GM21515 (cell line): ENCODE results near the gene ANKRD44.
"Not testable (repeated sequence)": the region's sequence is repeated elsewhere in the genome, so short reads cannot be mapped to it uniquely, and the experiment has no call there.

Experiments
- ATAC-seq: cut with Tn5 transposase; IDR thresholded peaks from one replicate; pipeline ENCODE4 v1.9.1; 2021; ENCODE audit not compliant: unreplicated experiment

The ANKRD44 gene

DNA sequence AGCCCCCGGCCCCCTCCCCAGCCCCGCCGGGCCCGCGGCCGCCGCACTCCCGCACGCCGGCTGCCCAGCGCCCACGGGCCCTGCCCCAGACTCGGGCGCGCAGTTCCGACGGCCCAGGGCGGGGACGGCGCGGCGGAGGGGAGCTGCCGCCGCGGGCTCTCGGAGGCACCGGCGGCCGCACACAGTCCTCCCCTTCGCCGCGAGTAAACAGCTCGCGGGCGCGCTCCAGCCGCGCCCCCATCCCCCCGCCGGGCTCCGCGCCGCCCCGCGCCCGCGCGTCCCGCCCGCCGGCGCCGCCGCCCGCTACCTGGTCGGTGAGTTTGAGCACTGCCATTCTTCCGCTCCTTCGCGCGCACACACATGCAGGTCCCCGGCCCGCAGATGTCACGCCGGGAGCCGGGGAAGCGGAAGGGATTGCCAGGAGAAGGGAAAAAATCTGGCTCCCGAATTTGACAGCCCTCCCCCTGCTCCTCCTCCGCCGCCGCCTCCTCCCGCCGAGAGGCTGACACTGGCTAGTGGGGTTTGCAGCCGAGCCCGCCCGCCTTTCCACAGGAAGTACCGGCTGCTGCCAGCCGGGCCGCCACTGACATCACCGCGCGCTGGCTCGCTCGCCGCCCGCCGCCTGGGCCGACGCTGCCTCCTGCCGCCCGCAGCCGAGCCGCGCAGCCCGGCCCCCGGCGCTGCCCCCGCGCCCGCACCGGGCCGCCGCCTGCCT is at the start of gene ANKRD44:
ANKRD44 (minus strand) TSS at position 510 of the 715 bp plus-strand sequence; CDS start at position 334, 176 bp downstream.
- ATAC-seq: peak; percentile 58

DNA sequence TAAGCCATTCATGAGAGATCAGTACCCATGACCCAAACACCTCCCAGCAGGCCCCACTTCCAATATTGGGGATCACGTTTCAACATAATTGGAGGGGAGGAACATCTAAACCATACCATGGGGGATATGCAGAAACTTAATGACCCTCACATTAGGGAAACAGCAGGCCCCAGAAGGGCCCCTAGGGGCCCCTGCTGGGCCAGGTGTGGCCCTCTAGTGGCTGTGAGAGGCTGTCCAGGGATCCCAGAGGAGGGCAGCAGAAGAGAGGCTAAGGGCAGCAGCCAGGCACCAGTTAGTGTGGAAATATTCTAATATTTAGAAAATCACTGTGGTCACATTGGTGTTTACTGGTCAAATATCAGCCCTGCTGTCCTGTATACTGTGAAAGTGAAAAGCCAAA is 49.3 kb upstream of the ANKRD44 start:
- ATAC-seq: no peak

DNA sequence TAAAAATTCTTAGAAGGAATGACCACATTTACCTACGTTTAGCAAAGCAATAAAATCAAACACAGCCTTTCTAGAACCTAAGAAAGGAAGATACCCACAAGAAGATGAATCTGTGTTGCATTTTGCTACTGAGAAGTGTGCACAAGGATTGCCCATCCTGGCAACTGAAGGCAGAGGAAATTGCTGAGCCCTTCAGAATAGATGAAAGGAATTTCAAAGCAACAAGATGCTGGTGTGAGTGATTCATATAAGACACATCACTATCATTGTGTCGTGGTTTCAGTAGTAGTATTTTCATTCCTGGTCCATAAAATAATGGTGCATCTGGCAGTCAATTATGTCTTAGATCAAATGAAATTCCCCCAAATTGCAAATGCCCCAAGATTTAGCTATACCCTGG is 48.4 kb upstream of the ANKRD44 start:
- no peak for ATAC-seq

DNA sequence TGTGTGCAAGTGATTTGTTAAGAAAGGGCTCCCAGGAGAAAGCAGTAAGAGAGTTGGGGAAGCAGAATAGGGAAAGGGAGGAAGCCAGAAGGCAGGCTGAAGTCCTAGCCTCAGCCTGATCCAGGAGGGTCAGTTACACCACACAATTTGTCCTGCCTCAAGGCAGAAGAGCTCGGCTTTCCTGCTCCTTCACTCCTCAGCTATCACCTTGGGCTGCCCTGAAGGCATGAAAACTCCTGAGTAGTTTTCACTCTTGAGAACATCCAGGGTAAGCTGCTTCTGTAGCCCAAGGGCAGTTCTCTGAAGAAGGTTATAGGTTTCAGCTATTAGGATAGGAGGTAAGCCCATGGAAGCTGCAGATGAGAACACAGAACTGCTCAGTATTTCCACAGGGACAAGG is 47.4 kb upstream of the ANKRD44 start:
- no peak for ATAC-seq

DNA sequence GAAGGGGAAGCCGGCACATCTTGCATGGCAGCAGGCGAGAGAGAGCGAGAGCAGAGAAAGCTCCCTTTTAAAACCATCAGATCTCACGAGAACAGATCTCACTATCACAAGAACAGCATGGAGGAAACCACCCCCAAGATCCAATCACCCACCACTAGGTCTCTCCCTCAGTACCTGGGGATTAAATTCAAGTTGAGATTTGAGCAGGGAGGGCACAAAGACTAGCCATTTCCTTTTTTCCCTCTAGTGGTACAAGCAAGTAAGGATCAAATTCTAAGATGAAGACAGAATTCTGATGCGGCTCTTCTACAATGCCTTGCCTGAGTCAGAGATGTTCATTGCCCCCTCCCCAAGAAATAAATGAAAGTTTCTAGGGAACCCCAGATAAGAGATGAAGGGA is 45.6 kb upstream of the ANKRD44 start:
- ATAC-seq: no peak

DNA sequence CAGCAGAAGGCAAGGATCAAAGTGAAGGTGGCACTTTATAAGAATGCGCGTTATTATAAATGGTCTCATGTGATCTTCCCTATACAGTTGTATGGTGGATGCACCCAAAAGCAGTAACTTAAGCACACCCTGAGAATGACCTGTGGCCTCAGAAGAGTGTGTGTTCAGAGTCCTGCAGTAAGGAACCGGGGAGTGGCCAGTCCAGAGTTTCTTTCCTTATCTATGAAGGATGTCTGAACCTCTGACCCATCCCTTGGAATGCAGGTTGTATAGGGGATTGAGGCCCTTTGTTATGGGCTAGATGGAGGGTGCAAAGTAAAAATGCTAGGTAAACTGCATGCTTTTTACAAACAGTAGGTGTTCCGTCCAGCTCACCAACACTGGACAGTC is 43.6 kb upstream of the ANKRD44 start:
- no peak for ATAC-seq

DNA sequence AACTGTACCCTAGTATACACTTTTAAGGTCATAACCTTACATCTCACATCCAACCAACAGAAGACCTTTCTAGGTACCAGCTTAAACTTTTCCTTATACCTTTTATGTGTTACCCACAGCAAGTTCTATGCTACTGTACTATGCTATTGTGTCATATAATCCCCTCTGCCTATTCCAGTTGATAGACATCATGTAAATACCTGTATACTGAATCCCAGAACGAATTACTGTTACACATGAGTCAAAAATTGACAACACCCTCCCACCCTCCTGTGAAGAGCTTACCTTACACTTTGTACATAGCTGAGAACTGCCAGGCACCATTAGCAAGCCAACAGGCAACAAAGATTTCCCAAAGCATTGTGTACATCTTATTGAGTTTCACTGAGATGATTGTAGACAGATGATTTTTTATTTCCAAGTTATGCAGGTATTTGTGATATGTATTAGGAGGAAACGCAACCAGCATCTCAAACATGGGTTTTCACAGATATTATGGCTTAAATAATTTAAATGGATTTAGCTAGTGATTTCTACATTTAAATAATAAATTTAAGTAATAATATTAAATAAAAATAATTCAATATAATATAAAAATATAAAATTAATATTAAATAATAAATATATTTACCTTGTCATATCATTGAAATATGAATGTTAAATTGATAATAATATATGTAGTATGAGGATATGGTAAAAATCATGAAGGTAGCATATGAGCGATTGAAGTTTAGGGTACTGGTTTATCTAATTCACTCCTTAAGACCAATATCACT is 43.0 kb upstream of the ANKRD44 start:
- ATAC-seq: no peak

DNA sequence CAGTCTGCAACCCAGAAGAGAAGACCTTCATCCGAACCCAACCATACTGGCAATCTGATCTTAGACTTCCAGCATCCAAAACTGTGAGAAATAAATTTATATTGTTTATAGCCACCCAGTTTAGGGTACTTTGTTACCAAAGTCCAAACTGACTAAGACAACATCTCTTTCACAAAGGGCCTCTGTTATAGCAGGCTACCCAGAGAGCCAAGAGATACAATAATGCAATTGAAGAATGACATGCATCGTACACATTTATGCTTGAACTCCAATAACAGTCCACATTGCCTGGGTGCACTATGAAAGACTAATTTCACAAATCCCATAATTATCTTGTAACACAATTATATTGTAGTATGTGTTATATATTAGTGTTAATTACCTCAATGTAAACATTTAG is 39.1 kb upstream of the ANKRD44 start:
- no peak for ATAC-seq

DNA sequence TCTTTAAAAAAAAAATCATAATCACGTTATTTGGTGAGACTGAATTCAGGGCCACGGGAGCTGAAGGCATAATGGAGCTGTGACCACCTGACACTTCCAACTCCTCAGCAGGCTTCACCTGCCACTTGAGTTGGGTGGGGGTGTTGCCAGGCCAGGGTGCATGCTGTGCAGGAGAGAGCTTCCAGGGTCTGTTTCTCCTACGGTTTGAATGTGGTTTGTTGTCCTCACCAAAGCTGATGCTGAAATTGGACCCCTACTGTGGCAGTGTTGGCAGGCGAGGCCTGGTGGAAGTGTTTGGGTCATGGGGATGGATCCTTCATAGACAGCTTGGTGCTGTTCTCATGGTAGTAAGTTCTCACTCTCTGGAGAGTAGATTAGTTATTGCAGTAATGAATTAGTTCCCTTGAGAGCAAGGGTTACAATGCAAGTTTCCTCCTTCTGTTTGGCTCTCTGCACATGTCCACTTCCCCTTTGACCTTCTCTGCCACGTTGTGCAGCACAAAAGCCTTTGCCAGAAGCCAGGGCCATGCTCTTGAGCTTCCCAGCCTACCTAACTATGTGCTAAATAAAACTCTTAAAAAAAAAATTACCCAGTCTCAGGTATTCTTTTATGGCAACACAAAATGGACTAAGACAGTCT is 38.3 kb upstream of the ANKRD44 start:
- no peak for ATAC-seq

DNA sequence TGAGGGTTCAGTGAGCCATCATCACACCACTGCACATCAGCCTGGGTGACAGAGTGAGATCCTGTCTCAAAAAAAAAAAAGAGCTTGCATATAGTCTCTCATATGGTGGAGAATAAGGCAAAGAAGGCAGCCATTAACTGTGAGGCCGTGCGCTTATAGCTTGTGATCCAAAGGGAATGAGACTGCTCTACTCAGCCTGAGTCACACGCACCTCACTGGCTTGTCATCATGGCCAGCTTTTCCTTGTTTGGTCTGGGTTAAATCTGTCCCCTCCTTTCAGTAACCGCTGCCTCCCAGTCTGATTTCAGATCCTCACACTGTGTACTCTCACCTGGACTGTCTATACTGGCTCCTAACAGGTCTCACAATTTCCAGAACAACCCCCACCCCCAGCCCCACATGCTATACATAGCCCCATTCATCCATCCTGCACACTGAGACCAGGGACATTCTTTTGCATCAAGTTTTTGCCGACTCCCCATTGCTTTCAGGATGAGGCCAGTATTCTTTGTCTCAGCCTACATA is 35.3 kb upstream of the ANKRD44 start:
- no peak for ATAC-seq

DNA sequence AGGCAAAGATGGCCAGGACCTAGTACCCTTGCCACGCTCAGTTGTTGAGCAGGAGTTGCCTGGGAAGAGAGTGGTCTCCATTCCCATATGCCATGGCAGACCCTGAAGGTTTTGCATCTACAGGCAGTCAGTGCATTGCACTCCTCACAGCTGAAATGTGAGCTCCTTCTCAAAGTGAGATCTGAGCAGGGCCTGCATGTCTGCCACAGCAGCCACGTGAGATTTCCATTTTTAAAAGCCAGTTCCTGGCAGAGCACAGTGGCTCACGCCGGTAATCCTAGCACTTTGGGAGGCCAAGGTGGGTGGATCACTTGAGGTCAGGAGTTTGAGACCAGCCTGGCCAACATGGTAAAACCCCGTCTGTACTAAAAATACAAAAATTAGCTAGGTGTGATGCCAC is 33.4 kb upstream of the ANKRD44 start:
- ATAC-seq: not testable (repeated sequence)

DNA sequence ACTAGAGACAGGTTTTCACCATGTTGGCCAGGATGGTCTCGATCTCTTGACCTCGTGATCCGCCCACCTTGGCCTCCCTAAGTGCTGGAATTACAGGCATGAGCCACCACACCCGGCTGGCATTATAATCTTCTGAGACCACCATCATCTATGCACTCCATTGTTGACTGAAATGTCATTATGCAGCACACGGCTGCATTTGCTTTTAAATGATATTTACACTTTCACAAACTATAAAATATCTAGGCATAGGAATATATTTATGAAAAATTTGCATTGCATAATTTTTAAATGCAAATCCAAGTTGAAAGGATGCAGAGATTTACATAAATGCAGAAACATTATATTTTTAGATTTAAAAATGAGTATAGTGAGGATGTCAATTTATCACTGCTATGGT is 30.0 kb upstream of the ANKRD44 start:
- no peak for ATAC-seq

DNA sequence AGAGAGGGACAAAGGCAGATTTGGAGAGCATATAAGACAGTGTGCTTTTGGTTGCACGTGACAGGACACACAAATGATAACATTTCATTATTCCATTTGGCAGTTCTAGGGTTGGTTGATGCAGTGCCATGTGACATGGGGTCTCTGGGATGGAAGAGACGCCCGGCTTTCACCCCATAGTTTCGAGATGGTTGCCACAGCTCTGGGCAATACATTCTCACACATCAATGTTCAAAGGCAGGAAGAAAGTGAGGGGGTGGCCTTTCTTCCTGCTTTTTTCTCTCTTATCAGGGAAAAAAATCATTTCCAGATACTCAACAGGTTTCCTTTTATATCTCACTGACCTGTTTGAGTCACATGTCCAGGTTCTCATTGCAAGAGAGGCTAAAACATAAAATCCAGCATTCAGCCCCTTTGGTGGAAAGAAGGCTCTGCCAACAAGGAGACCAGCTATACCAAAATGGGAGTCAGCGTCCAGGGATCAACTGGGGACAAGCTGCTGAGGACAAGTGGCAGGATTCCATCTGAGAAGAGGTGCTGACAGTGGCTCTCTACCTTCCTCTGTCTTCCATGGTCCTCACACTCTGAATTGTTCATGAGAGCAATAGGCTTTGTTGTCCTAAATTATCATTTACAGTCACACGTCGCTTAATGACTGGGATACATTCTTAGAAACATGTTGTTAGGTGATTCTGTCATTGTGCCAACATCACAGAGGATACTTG is 29.1 kb upstream of the ANKRD44 start:
- ATAC-seq: no peak

DNA sequence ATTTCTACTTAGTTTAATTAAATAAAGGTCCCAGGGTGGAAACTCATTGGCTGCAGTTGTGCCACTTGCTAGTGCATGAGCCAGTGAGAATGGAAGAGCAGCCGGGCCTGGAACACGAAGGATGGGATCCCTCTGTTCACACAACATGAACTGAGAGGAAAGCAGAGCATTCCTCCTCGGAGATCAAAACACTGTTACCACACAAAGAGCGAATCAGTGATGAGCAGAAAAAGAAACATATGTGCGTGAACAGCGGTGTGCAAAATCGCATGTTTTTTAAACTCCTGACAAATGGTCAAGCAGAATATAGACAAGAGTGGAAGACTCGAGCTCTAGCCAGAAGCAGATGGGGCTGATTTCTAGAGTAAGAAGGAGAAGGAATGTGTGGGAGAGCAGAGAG is 28.4 kb upstream of the ANKRD44 start:
- no peak for ATAC-seq

DNA sequence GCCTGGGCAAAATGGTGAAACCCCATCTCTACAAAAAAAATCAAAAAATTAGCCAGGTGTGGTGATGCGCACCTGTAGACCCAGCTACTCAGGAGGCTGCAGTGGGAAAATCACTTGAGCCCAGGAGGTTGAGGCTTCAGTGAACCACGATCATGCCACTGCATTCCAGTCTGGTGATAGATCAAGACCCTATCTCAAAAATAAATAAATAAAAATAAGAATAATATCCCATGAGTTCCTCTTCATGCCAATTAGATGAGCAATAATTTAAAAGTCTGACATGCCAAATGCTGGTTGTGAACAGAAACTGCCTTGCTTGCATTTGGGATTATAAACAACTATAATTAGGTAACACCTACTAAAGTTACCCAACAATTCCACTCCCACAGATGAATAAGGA is 22.1 kb upstream of the ANKRD44 start:
- no peak for ATAC-seq

DNA sequence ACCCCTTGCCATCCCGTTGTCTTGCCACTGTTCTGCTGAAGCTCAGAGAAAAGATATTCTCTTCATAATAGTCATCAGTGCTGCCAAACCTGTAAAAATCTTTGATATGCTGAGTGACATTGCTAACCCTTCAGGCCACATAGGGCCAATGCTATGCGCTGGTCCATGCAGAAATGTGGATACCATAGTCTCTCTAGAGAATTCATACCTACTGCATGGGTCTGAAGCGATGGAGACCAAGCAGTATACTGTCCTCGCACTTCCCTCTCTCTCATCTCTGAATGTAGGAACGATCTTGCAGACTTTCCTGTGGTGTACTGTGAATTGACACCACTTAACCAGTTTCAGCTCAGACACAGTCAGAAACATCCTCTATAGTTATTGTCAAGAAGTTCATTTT is 17.9 kb upstream of the ANKRD44 start:
- ATAC-seq: no peak

DNA sequence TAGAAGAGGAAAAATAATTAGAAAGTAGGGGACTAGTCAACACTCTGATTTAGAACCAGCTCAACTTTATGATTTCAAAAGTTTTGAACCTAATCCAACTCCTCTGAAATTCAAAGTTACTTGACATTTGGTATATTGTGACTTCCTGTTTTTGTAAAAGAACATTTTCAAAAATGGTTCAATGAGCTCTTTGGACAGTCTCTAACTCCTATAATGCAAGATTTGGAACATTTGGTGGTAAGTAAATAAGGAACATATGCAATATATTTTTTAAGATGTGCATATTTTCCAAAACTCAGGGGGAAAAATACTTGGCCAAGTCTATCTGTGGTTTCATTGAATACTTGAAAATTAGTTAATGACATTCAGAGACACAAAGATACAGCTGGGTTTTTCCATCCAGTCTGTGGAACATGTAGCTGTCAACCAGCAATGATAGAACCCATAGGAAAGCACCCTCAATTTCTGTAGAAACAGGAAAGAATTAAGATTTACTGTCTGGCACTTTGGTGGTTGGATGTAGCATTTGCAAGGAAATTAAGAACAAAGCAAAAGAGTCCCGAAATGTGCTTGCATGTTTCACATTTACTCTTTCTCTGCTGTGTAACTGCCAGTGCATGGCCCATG is 17.0 kb upstream of the ANKRD44 start:
- no peak for ATAC-seq

DNA sequence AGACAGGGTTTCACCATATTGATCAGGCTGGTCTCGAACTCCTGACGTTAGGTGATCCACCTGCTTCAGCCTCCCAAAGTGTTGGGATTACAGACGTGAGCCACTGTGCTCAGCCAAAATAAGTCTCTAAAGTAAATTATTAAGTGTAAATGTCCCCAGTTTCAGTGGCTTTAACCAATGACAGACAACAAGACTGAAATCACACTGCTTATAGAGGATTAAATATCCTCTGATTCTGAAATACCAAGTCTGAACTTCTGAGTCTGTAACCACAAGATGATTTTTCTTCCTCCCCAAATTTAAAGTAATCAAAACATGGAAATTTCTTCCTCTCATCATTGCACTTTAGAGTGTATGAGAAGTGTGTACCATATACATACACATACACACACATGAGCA is 16.5 kb upstream of the ANKRD44 start:
- no peak for ATAC-seq

DNA sequence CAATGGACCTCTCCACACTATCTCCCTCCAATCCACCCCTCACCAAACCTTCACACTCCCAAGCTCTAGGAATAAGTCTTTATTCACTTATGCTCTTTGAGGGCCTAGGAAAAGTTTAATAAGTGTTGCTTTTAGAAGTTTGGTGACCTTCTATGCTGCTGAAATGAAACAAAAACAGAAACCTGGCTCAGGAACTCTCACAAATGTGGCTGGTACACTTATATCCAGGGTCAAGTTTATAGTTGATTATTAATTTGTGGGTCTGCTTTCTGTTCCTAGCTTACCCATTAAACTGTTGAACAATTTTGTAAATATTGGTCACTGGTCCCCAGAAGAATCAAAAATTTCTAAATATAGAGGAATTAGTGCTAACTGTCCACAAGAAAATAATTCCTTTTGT is 14.2 kb upstream of the ANKRD44 start:
- ATAC-seq: peak; percentile 90
